BLaER1 (cell line): Measurements from ENCODE around the gene ATF6.

Experiments used
- H3K27ac ChIP-seq: shearing (Covaris generic); formaldehyde crosslinking; 2 replicates; pipeline ENCODE4 v1.8.1; 2022
- H3K27me3 ChIP-seq: shearing (Covaris generic); formaldehyde crosslinking; 2 replicates; pipeline ENCODE4 v1.8.1; 2022
- H3K36me3 ChIP-seq: shearing (Covaris generic); formaldehyde crosslinking; 2 replicates; pipeline ENCODE4 v1.8.1; 2022
- H3K4me1 ChIP-seq: shearing (Covaris generic); formaldehyde crosslinking; 2 replicates; pipeline ENCODE4 v1.8.1; 2022
- H3K4me2 ChIP-seq: shearing (Covaris generic); formaldehyde crosslinking; 2 replicates; pipeline ENCODE4 v1.8.1; 2022
- H3K4me3 ChIP-seq: shearing (Covaris generic); formaldehyde crosslinking; 2 replicates; pipeline ENCODE4 v1.8.1; 2022
- H3K9ac ChIP-seq: shearing (Covaris generic); formaldehyde crosslinking; 2 replicates; pipeline ENCODE4 v1.8.1; 2022
- H3K9me3 ChIP-seq: shearing (Covaris generic); formaldehyde crosslinking; 2 replicates; pipeline ENCODE4 v1.8.1; 2022
- H4K20me1 ChIP-seq: shearing (Covaris generic); formaldehyde crosslinking; 2 replicates; pipeline ENCODE4 v1.8.1; 2022
- Cebpa-rat ChIP-seq: shearing (Covaris generic); IDR thresholded peaks from 2 replicates; pipeline ENCODE4 v1.8.1; 2022

ATF6 gene

GRCh38 chr1:161954050-161954449 lies 187.9 kb downstream of the ATF6 start:
- TF ChIP-seq Cebpa-rat = no peak
- no peaks in the 10 kb centered on the region; the same call in 1 of the 2 replicates for H4K20me1 ChIP-seq
- no peak overlapping the region for H3K9ac ChIP-seq
- H3K4me2 ChIP-seq = no peak overlapping the region
- peaks cover 15% of the 10 kb centered on the region for H3K4me1 ChIP-seq
- no peak overlapping the region for H3K27ac ChIP-seq
- H3K4me3 ChIP-seq = no peak overlapping the region
- H3K9me3 ChIP-seq = no peaks in the 10 kb centered on the region
- peaks cover 14% of the 10 kb centered on the region for H3K36me3 ChIP-seq
- no peaks in the 10 kb centered on the region for H3K27me3 ChIP-seq

GRCh38 chr1:161954466-161954865 lies 188.3 kb downstream of the ATF6 start:
- Histone ChIP-seq H3K9me3 (no peaks in the 10 kb centered on the region), H3K4me2 (no peak overlapping the region), H3K4me1 (peaks cover 11% of the 10 kb centered on the region), H3K36me3 (peaks cover 18% of the 10 kb centered on the region), H3K4me3 (no peak overlapping the region), H3K9ac (no peak overlapping the region), H3K27me3 (no peaks in the 10 kb centered on the region), H4K20me1 (no peaks in the 10 kb centered on the region; the same call in 1 of the 2 replicates), H3K27ac (no peak overlapping the region)
- no peak for TF ChIP-seq Cebpa-rat

- Histone ChIP-seq H3K27me3 (no peaks in the 10 kb centered on the region), H3K4me2 (no peak overlapping the region), H3K4me3 (no peak overlapping the region), H3K9ac (no peak overlapping the region), H3K27ac (no peak overlapping the region), H3K36me3 (peaks cover 29% of the 10 kb centered on the region), H4K20me1 (no peaks in the 10 kb centered on the region; the same call in 1 of the 2 replicates), H3K4me1 (peaks cover 8% of the 10 kb centered on the region; the same call in 1 of the 2 replicates), H3K9me3 (no peaks in the 10 kb centered on the region)
- TF ChIP-seq Cebpa-rat = no peak
Observed at GRCh38 chr1:161955606-161956005, 189.5 kb downstream of the ATF6 start.

GRCh38 chr1:161956097-161956496 lies 190.0 kb downstream of the ATF6 start:
- Histone ChIP-seq H3K27ac (no peak overlapping the region), H3K36me3 (peaks cover 34% of the 10 kb centered on the region), H3K27me3 (no peaks in the 10 kb centered on the region), H3K4me3 (no peak overlapping the region), H3K9me3 (no peaks in the 10 kb centered on the region), H3K4me1 (peaks cover 8% of the 10 kb centered on the region; the same call in 1 of the 2 replicates), H3K9ac (no peak overlapping the region), H3K4me2 (no peak overlapping the region), H4K20me1 (no peaks in the 10 kb centered on the region; the same call in 1 of the 2 replicates)
- TF ChIP-seq Cebpa-rat = no peak

GRCh38 chr1:161956930-161957329 lies 190.8 kb downstream of the ATF6 start:
- Histone ChIP-seq H3K9me3 (no peaks in the 10 kb centered on the region), H3K4me1 (peaks cover 8% of the 10 kb centered on the region; the same call in 1 of the 2 replicates), H3K4me3 (no peak overlapping the region), H3K27ac (no peak overlapping the region), H3K36me3 (peaks cover 35% of the 10 kb centered on the region), H3K4me2 (no peak overlapping the region), H4K20me1 (no peaks in the 10 kb centered on the region; the same call in 1 of the 2 replicates), H3K27me3 (no peaks in the 10 kb centered on the region), H3K9ac (no peak overlapping the region)
- TF ChIP-seq Cebpa-rat = no peak

GRCh38 chr1:161958425-161958824 lies 192.3 kb downstream of the ATF6 start:
- no peaks in the 10 kb centered on the region for H3K9me3 ChIP-seq
- H3K27me3 ChIP-seq = no peaks in the 10 kb centered on the region
- no peak overlapping the region for H3K9ac ChIP-seq
- no peak overlapping the region for H3K4me2 ChIP-seq
- no peaks in the 10 kb centered on the region; the same call in 1 of the 2 replicates for H4K20me1 ChIP-seq
- H3K36me3 ChIP-seq = peaks cover 35% of the 10 kb centered on the region
- H3K4me1 ChIP-seq = peaks cover 8% of the 10 kb centered on the region; the same call in 1 of the 2 replicates
- no peak overlapping the region for H3K27ac ChIP-seq
- no peak overlapping the region for H3K4me3 ChIP-seq
- TF ChIP-seq Cebpa-rat = no peak

- no peak for TF ChIP-seq Cebpa-rat
- Histone ChIP-seq H3K4me3 (no peak overlapping the region), H3K4me2 (no peak overlapping the region), H3K36me3 (peaks cover 63% of the 10 kb centered on the region), H4K20me1 (no peaks in the 10 kb centered on the region), H3K9me3 (0 out of 2 replicates have a peak, but pooled peaks cover 4% of the 10 kb centered on the region), H3K4me1 (no peaks in the 10 kb centered on the region), H3K27me3 (no peaks in the 10 kb centered on the region), H3K9ac (no peak overlapping the region), H3K27ac (no peak overlapping the region)
Observed at GRCh38 chr1:161962091-161962887, 196.2 kb downstream of the ATF6 start.

- no peaks in the 10 kb centered on the region for H3K27me3 ChIP-seq
- H3K9me3 ChIP-seq = 0 out of 2 replicates have a peak, but pooled peaks cover 4% of the 10 kb centered on the region
- no peaks in the 10 kb centered on the region for H4K20me1 ChIP-seq
- no peak overlapping the region for H3K27ac ChIP-seq
- no peak overlapping the region for H3K4me2 ChIP-seq
- no peaks in the 10 kb centered on the region for H3K4me1 ChIP-seq
- no peak overlapping the region for H3K4me3 ChIP-seq
- peaks cover 37% of the 10 kb centered on the region for H3K36me3 ChIP-seq
- no peak overlapping the region for H3K9ac ChIP-seq
- no peak for TF ChIP-seq Cebpa-rat
Observed at GRCh38 chr1:161966067-161966466, 199.9 kb downstream of the ATF6 start.

GRCh38 chr1:161970036-161970435 lies 203.9 kb downstream of the ATF6 start:
- Histone ChIP-seq H4K20me1 (no peaks in the 10 kb centered on the region), H3K4me2 (no peak overlapping the region), H3K27ac (no peak overlapping the region), H3K4me1 (peaks cover 10% of the 10 kb centered on the region), H3K4me3 (no peak overlapping the region), H3K9ac (no peak overlapping the region), H3K9me3 (0 out of 2 replicates have a peak, but pooled peaks cover 4% of the 10 kb centered on the region), H3K27me3 (no peaks in the 10 kb centered on the region), H3K36me3 (peaks cover 30% of the 10 kb centered on the region)
- no peak for TF ChIP-seq Cebpa-rat

GRCh38 chr1:161970633-161971032 lies 204.5 kb downstream of the ATF6 start:
- H3K4me2 ChIP-seq = no peak overlapping the region
- TF ChIP-seq Cebpa-rat = no peak
- H3K27ac ChIP-seq = no peak overlapping the region

More at GRCh38 chr1:161970633-161971032, 204.5 kb downstream of the ATF6 start:
- Histone ChIP-seq H3K9me3 (0 out of 2 replicates have a peak, but pooled peaks cover 4% of the 10 kb centered on the region), H3K36me3 (peaks cover 24% of the 10 kb centered on the region), H3K4me1 (peaks cover 10% of the 10 kb centered on the region), H3K4me3 (no peak overlapping the region), H3K9ac (no peak overlapping the region), H3K27me3 (no peaks in the 10 kb centered on the region), H4K20me1 (no peaks in the 10 kb centered on the region)
